Mononuclear cell (primary cell): ENCODE data around the gene ANKRD44. TPM values are rescaled to one million over a fixed set of nuclear protein-coding genes. Genes with fewer than 3 reads are reported as not detected.

Experiments used
- H3K27me3 ChIP-seq: 2 replicates; pipeline ENCODE4 v1.6.0; 2011; ENCODE audit warnings: low read length, control low read depth; ENCODE audit not compliant: insufficient read depth
- H3K4me1 ChIP-seq: 2 replicates; pipeline ENCODE4 v1.5.1; 2011; ENCODE audit warnings: mild to moderate bottlenecking, low read length, control low read depth; ENCODE audit not compliant: insufficient read depth
- H3K4me3 ChIP-seq: 2 replicates; pipeline ENCODE4 v1.5.1; 2011; ENCODE audit warnings: mild to moderate bottlenecking, low read length, moderate library complexity
- H3K9me3 ChIP-seq: 2 replicates; pipeline ENCODE4 v1.5.1; 2011; ENCODE audit warnings: low read depth, mild to moderate bottlenecking, control low read depth, low read length
- total RNA-seq: library from RNA; depleted of rRNA; stranded (reverse); fragments of >200 nt; gene quantifications from one replicate; pipeline ENCODE4 v1.2.3, GENCODE V29; 2012

ANKRD44 gene
- total RNA-seq, 1 donor = 171 TPM

DNA sequence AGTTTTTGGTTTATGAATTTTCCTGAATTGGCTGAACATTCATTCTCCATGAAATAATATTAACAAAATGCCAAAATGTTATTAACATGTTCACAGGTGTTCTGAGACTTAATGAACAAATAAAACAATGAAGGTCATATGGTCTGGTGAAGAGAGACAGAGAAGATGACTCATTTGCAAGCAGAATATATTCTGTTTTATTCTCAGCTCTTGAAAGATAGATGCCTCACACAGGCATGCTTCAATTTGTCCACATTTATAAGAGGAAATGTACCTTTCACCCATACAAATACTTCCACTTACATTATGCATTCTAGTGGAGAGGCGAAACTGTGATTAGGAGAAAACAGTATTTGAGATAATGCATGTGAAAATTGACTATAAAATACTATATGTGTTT lies 308.7 kb downstream of the ANKRD44 start:
- Histone ChIP-seq H3K4me3 (no peak overlapping the region), H3K9me3 (no peaks in the 10 kb centered on the region), H3K27me3 (no peaks in the 10 kb centered on the region), H3K4me1 (no peaks in the 10 kb centered on the region)

DNA sequence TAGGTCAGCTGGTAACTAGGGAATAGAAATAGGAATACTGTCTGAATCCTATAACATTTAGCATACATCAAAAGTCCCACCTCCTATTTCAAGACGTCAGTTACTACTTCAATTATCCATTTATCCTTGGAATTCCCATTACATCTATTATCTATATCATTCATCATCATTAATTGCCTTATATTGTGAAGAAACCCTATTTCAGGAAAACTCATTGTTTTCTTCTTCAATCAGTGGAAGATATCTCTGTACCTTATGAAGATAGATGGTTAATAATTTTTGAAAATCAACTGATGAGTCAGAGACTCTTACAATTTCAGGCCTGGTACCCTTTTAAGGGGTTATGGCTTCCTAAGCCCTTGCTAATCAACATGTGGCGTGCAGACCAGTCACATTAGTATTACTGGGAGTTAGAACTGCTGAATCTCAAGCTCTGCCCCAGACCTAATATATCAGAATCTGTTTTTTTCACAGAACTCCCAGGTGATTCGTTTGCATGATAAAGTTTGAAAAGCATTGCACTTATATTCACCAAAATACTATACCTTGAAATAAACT lies 314.7 kb downstream of the ANKRD44 start:
- no peak overlapping the region for H3K4me3 ChIP-seq
- peaks cover 3% of the 10 kb centered on the region for H3K4me1 ChIP-seq
- no peaks in the 10 kb centered on the region for H3K9me3 ChIP-seq
- H3K27me3 ChIP-seq = no peaks in the 10 kb centered on the region

DNA sequence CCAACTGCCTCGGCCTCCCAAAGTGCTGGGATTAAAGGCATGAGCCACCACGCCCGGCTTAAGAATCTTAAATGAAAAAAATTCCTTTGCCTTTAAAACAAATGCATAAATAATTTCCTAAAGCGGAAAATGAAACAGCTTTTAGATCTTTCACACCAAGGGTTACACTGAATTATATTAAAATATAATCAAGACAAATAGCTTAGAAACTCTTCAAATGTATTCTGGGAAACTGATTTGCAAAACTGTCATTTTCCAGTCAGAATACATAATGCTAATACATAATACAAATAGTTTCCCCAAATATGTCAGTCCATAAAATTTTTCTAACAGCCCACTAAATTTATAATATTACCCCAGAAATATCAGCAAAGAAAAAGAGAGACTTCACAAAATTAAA lies 315.8 kb downstream of the ANKRD44 start:
- H3K9me3 ChIP-seq = no peaks in the 10 kb centered on the region
- peaks cover 11% of the 10 kb centered on the region for H3K4me1 ChIP-seq
- H3K27me3 ChIP-seq = no peaks in the 10 kb centered on the region
- H3K4me3 ChIP-seq = no peak overlapping the region

DNA sequence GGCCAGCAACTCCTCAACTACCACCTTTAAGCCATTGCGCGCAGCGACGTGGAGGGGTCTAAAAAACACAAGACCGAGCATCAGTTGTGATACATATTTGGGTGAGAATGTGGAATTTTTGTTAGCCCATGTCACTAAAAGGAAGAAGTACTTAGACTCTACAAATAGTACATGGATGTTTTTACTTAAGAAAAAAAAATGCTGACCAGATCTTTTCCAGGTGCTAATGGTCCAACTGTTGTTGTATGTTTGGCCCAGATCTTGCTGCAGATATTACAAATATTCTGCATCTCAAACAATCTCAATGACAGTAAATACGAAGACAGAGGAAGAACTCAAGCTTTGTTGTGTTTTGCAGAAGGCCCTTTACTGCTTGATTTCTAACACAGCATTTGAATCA lies 317.0 kb downstream of the ANKRD44 start:
- Histone ChIP-seq H3K9me3 (no peaks in the 10 kb centered on the region), H3K27me3 (no peaks in the 10 kb centered on the region), H3K4me3 (no peak overlapping the region), H3K4me1 (peaks cover 15% of the 10 kb centered on the region)

DNA sequence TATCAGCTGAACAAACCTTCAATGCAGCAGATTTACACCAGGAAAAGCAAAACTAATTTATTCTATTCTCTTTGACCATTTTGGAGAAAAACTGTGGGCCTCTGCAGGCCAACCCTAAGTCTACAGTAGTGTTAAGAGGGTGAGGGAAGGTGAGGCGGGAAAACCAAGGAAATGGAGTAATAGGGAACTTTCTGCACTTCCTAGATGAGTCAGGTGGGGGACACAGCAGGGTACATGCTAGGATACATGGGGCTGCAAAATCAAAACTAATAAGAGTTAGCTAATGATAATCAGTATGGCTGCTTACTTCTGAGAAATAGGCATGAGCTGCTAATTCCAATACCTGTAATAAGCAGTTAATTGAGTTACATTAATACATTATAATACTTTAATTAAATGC lies 318.1 kb downstream of the ANKRD44 start:
- Histone ChIP-seq H3K4me3 (no peak overlapping the region), H3K27me3 (no peaks in the 10 kb centered on the region), H3K9me3 (no peaks in the 10 kb centered on the region), H3K4me1 (peaks cover 23% of the 10 kb centered on the region)

DNA sequence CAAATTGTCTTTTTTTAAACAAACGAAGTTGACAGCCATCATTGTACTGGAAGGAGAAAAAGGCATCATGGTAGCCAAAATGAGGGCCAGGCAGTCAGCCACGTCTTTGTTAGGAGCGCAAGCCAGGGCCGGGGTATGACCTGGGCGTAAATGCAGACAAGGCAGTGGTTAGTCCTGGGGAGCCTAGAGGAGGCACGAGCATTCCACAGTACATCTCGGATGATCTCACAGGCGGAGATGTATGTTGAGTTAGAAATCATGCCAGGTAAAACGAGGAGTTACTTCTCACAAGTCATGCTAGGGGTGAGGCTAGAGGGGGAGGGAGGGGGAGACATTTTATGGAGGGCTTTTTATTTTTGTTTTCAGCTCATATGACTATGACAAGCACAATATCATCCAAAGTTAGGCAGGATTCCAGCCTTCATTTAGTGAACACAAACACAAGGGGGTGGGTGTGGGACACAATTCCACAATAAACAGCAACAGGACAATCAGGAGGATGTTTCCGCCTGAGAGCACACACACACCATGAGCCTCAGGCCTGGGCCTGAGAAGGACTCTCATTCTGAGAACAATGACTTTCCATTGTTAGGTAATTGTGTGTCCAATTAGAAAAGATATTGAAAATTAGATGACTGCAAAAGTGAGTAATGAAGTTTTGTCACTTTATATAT lies 319.7 kb downstream of the ANKRD44 start:
- H3K9me3 ChIP-seq = no peaks in the 10 kb centered on the region
- H3K4me3 ChIP-seq = no peak overlapping the region
- H3K27me3 ChIP-seq = no peaks in the 10 kb centered on the region
- peaks cover 26% of the 10 kb centered on the region for H3K4me1 ChIP-seq

DNA sequence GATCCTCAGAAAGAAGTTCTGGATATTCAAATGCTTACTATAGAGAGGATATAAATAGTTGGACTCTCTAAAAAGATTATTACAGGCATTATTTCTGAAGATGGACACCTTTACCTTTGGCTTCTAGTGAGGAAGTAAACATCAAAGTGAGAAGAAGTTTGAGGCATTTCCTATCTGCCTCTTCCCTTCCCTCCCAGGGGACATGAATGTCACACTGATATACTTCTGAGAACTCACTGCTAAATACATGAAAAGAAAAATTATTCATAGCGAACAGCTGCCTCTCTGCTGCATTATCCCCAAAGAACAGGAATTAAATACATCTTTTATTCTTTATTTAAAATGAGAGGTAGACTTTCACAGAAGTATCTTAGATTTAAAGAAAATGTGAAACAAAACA lies 320.5 kb downstream of the ANKRD44 start:
- no peaks in the 10 kb centered on the region for H3K9me3 ChIP-seq
- H3K27me3 ChIP-seq = no peaks in the 10 kb centered on the region
- H3K4me1 ChIP-seq = peaks cover 33% of the 10 kb centered on the region
- no peak overlapping the region for H3K4me3 ChIP-seq

DNA sequence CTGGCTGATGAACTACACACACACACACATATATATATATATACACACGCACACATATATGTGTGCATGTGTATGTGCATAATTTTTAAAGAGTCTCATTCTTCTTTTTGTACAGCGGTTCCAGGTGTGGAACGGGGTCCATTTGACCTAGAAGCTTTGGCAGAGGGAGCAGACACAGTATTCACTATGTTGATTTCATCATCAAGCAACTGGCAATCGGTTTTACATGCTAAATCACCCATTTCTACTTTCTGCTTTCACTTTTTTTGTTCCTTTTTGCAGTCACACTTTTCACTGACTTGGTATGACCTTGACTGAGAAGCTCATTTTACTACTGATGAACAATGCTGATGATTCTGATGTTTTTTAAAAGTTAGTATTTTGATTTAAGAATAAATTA lies 321.1 kb downstream of the ANKRD44 start:
- Histone ChIP-seq H3K9me3 (no peaks in the 10 kb centered on the region), H3K4me1 (peaks cover 39% of the 10 kb centered on the region), H3K4me3 (no peak overlapping the region), H3K27me3 (no peaks in the 10 kb centered on the region)

DNA sequence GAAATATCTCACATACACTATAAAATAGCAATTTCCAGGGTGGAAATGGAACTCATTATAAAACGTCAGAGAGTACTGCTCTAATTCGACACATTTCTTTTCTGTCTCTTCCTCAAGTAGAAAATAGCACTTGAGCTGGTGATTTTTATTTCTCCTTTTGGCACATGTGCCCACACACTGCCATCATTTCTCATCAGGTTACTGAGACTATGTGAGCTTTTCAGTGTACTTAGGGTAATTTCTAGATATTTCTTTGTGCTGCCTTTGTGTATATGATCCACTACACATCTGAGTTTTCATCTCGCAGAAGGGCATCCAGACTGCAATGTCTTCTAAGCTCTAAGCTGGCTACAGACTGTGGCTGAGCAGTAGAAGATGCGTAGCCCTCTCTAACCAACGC lies 321.9 kb downstream of the ANKRD44 start:
- H3K4me1 ChIP-seq = peaks cover 46% of the 10 kb centered on the region
- H3K27me3 ChIP-seq = no peaks in the 10 kb centered on the region
- H3K4me3 ChIP-seq = no peak overlapping the region

DNA sequence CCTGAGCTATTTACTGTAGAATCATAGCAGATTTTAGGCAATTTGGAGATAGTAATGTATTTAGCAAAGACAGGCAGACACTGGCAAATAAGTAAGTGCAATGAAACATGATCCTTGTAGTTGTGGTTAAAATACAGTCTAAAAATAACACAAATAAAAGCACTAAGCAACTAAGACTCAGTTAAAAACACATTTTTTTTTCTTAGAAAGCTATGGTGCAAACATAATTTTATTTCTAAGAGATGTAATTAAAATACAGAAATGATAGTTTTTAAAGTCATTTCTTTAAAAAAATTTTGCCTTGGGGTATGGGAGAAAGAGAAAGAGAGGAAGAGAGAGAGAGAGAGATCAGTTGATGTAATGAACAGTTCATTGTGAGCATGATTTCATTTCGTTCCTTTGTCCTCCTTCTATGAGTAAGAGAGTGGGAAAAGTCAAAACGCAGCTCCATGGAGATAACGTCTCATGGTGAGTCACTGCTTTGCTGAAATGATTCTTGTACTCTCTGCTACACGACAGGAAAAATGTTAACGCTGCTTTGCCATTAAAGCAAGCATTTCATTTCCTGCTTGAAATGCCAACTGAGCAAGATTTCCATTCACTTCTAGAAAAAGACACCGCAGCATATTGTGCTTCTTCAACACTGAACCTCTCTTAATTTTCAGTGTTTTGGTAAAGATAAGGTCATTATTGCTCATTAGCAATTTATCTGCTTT lies 322.8 kb downstream of the ANKRD44 start:
- Histone ChIP-seq H3K9me3 (no peaks in the 10 kb centered on the region), H3K27me3 (no peaks in the 10 kb centered on the region), H3K4me1 (peaks cover 53% of the 10 kb centered on the region), H3K4me3 (no peak overlapping the region)

More for the DNA sequence above, 321.9 kb downstream of the ANKRD44 start:
- H3K9me3 ChIP-seq = no peaks in the 10 kb centered on the region

DNA sequence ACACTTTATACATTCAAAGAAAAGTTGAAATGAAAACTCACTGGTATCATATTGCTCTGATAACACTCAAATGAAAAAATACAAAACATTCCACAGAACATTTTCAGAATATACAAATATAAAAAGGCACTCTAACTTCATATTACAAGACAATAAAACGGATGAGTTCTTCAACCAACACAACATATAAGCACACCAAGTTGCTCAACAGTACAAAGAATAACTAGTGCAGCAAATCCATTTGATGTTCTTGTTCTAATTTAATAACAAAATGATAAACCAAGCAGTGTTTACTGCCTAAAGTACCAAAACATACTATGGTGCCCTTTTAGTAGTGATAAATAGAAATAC lies 323.3 kb downstream of the ANKRD44 start:
- Histone ChIP-seq H3K27me3 (no peaks in the 10 kb centered on the region), H3K4me1 (peaks cover 53% of the 10 kb centered on the region), H3K9me3 (no peaks in the 10 kb centered on the region), H3K4me3 (no peak overlapping the region)

DNA sequence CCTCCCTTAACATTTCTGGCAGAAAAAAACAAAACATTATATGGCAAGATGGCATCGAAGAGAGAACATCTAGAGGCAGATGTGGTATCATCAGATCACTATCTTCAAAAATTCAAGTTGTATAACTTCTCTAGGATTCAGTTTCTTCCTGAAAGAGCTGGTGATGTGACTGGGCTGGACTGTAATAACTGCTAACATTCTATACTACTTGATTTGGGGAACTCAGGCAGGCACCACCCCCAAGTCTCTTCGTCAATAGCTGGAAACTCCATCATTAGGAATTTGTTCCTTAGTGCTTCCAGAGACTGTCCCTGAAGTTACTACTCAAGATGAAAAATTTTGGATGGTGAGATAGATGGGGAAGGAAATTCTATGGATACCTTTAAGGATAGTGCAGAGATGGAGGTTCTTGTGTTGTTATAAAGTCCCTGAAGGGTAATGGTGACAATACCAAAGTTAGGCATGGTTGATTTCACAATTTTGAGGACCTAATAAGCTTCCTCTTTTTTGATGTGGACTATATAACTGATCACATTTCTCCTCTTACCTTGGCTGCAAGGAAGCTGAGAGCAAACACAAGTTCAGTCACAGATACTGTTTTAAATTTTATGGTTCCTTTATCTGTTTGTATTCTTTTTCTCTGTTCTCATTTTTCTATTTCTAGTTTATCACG lies 324.9 kb downstream of the ANKRD44 start:
- peaks cover 48% of the 10 kb centered on the region for H3K4me1 ChIP-seq
- no peaks in the 10 kb centered on the region for H3K9me3 ChIP-seq
- H3K27me3 ChIP-seq = no peaks in the 10 kb centered on the region

DNA sequence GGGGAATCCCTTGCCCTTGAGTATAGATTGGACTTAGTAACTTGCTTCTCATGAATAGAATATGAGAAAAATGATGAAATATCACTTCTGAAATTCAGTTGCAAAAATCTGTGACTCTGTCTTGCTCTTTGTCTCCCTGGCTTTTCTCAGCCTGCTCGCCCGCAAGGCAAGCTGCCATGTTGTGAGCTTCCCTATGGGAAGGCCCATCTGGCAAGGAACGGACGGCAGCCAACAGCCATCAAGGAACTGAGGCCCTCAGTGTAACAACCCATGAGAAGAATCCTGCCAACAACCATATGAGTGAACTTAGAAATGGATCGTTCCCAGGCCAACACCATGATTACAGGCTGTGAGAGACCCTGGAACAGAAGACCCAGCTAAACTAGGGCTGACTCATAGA lies 325.7 kb downstream of the ANKRD44 start:
- no peak overlapping the region for H3K4me3 ChIP-seq
- no peaks in the 10 kb centered on the region for H3K27me3 ChIP-seq
- H3K9me3 ChIP-seq = no peaks in the 10 kb centered on the region
- H3K4me1 ChIP-seq = peaks cover 42% of the 10 kb centered on the region

More for the DNA sequence above, 324.9 kb downstream of the ANKRD44 start:
- H3K4me3 ChIP-seq = no peak overlapping the region

DNA sequence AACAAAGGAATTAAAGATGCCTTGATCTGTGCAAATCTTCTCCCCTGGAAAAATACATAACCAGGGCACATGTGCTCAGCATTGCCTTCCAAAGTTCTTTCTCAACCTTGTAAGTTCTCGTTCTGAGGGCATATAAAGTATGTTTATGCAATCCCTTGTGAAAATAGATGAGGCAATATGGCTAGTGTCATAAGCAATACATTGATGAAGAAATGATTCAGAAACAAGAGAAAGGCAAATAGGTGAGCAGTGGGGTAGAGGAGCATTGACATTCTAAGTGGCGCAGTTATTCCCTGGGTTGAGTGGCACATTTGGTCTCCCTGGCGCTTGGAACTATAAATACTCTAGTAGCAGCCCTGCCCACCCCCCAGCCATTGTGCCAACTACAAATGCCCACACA lies 326.6 kb downstream of the ANKRD44 start:
- H3K27me3 ChIP-seq = no peaks in the 10 kb centered on the region
- H3K9me3 ChIP-seq = no peaks in the 10 kb centered on the region
- H3K4me1 ChIP-seq = peaks cover 41% of the 10 kb centered on the region
- H3K4me3 ChIP-seq = no peak overlapping the region

DNA sequence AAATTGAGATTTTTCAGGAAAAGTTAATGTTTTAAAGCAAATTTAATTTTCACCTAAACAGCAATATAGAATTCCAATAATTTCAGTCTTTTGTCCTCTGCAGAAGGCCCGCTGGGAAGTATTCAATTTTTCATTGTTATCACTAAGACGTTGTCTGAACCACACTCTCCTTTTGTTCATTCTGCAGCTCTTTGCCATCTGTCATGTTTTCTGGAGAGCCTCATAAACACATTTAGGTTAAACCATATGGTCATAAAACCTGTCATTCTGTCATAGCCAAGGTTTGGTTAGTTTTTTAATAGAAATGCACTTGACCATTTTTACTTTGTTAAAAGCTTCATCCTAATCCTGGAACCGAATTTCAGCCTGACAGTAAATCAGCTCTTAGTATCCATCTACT lies 330.1 kb downstream of the ANKRD44 start:
- Histone ChIP-seq H3K4me3 (no peak overlapping the region), H3K27me3 (no peaks in the 10 kb centered on the region), H3K4me1 (peaks cover 23% of the 10 kb centered on the region), H3K9me3 (no peaks in the 10 kb centered on the region)
